ENCODE measurements around the gene MRPS11.

DNA sequence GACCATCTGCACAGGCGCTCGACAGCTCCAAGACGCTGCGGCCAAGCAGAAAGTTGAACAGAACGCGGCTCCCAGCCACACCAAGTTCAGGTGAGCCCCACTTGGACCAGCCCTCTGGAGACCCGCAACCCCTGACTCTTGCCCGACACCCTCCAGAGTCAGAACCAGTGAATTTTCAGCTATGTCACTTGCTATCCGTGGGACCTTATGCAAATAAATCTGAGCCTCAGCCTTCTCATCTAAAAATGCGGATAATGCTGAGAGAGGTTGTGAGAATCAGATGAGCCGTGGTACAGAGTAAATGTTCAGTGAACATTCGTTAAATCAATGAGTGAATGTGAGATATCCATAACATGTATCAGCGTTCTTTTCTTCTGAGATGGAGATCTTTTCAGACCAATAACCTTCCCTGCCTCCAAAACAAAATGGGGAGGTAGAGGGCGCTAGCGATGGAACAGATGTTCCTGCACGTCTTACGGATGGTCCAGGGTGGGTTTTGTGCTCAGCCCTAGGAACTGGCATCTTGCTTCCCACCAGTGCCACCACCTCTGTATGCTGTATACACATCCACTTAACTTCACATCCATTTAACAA lies 524 bp downstream of the MRPS11 start:
- TF ChIP-seq ZNF70 (CRISPR knock-in tag; IDR thresholded peaks at IDR 0.05) (no peak), ZFP30 (CRISPR knock-in tag; IDR thresholded peaks at IDR 0.05) (no peak), TSHZ2 (CRISPR knock-in tag; IDR thresholded peaks at IDR 0.05) (no peak), GLIS3 (CRISPR knock-in tag; IDR thresholded peaks at IDR 0.05) (no peak), ZFP3 (CRISPR knock-in tag; IDR thresholded peaks at IDR 0.05) (no peak), OSR1 (CRISPR knock-in tag; IDR thresholded peaks at IDR 0.05) (no peak), ESRRG (CRISPR knock-in tag; IDR thresholded peaks at IDR 0.05) (no peak)
- TF ChIP-seq, protein P1, sequence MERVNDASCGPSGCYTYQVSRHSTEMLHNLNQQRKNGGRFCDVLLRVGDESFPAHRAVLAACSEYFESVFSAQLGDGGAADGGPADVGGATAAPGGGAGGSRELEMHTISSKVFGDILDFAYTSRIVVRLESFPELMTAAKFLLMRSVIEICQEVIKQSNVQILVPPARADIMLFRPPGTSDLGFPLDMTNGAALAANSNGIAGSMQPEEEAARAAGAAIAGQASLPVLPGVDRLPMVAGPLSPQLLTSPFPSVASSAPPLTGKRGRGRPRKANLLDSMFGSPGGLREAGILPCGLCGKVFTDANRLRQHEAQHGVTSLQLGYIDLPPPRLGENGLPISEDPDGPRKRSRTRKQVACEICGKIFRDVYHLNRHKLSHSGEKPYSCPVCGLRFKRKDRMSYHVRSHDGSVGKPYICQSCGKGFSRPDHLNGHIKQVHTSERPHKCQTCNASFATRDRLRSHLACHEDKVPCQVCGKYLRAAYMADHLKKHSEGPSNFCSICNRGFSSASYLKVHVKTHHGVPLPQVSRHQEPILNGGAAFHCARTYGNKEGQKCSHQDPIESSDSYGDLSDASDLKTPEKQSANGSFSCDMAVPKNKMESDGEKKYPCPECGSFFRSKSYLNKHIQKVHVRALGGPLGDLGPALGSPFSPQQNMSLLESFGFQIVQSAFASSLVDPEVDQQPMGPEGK (CRISPR knock-in tag; IDR thresholded peaks at IDR 0.05; ENCODE audit: borderline replicate concordance) = no peak
- TF ChIP-seq, protein P2, sequence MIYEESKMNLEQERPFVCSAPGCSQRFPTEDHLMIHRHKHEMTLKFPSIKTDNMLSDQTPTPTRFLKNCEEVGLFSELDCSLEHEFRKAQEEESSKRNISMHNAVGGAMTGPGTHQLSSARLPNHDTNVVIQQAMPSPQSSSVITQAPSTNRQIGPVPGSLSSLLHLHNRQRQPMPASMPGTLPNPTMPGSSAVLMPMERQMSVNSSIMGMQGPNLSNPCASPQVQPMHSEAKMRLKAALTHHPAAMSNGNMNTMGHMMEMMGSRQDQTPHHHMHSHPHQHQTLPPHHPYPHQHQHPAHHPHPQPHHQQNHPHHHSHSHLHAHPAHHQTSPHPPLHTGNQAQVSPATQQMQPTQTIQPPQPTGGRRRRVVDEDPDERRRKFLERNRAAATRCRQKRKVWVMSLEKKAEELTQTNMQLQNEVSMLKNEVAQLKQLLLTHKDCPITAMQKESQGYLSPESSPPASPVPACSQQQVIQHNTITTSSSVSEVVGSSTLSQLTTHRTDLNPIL (CRISPR knock-in tag; IDR thresholded peaks at IDR 0.05; ENCODE audit: low read depth) = no peak
